Measurements from ENCODE around the gene MT1M.

Gene MT1M

DNA sequence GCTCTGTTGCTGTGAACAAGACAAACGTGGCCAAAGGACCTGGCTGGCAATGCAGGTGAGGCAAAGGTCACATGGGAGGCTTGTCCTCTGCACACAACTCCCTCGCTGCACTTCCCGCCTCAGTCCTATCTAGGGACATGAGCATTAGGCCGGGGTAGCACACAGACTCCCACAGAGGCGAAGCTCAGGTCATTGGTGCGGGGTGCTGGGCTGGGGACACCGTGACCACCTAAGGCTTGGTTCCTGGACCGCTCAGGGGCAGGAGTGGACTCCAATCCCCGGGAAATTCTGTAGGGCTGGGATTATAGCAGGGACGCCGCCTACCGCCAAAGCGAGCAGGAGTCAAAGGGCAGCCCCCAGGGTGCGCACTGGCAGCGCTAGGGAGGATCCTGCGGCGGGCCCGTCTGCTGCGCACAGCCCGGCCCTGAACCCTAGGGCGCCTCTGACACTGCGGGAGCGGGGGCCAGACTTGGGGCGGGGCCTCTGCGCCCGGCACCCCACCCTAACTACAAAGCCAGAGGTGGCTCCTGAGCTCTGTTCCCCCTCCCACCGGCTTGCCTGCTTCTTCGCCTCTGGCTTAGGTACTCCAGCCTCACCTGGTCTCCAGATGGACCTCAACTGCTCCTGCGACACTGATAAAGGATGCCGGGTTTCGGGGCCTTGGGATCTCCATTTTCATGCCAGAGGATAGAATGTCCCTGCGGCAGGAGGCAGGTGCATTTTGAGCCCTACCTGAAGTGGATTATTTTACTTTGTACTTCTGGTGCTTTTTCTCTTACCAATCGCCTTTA lies 15.4 kb downstream of the MT1M start:
- Histone ChIP-seq H3K4me3 (ENCODE audit: low read depth, low read length) (no peak overlapping the region), H3K9me3 (ENCODE audit: control insufficient read depth, insufficient read depth, low read depth, low read length) (no peaks in the 10 kb centered on the region), H3K27ac (ENCODE audit: extremely low read depth, low read depth, low read length) (no peak overlapping the region), H3K4me1 (ENCODE audit: control insufficient read depth, insufficient read depth, low read length) (no peaks in the 10 kb centered on the region), H3K36me3 (ENCODE audit: control insufficient read depth in 2 of 2, insufficient read depth in 1 of 2, low read length in 2 of 2) (no peaks in the 10 kb centered on the region)
- ChIA-PET POLR2A (no interaction called here), CTCF (interaction anchor here (0.7 kb wide), 1 partner anchor 71 kb away, joined by 4 read pairs; no protein-coding TSS in a partner anchor)
- TF ChIP-seq ZNF837 (tag by site-specific recombination; IDR thresholded peaks at IDR 0.05): no peak
- no peak for TF ChIP-seq ZNF174 (tag by site-specific recombination; IDR thresholded peaks at IDR 0.05)
- TF ChIP-seq ZNF341 (tag by site-specific recombination; IDR thresholded peaks at IDR 0.05; ENCODE audit: low read depth): no peak
- no peak for TF ChIP-seq YY1 (tag by site-specific recombination; IDR thresholded peaks at IDR 0.05)

- Histone ChIP-seq H3K4me1 (ENCODE audit: control insufficient read depth, insufficient read depth, low read length) (no peaks in the 10 kb centered on the region), H3K27ac (ENCODE audit: extremely low read depth, low read depth, low read length) (no peak overlapping the region), H3K4me3 (ENCODE audit: low read depth, low read length) (no peak overlapping the region), H3K9me3 (ENCODE audit: control insufficient read depth, insufficient read depth, low read depth, low read length) (no peaks in the 10 kb centered on the region), H3K36me3 (ENCODE audit: control insufficient read depth in 2 of 2, insufficient read depth in 1 of 2, low read length in 2 of 2) (no peaks in the 10 kb centered on the region)
- TF ChIP-seq ZNF416 (tag by site-specific recombination; IDR thresholded peaks at IDR 0.05) (no peak), ZNF501 (tag by site-specific recombination; IDR thresholded peaks at IDR 0.05) (no peak)
- ChIA-PET POLR2A (no interaction called here), CTCF (interaction anchor here (0.6 to 1.4 kb wide), 5 partner anchors 11 to 135 kb away, joined by 3 to 5 read pairs (median 4); partner anchors contain the start of gene MT1A)
Measured at GRCh38 chr16:56649271-56649670, 16.8 kb downstream of the MT1M start.

GRCh38 chr16:56649820-56650219 lies 17.4 kb downstream of the MT1M start:
- Histone ChIP-seq H3K4me1 (ENCODE audit: control insufficient read depth, insufficient read depth, low read length) (no peaks in the 10 kb centered on the region), H3K4me3 (ENCODE audit: low read depth, low read length) (no peak overlapping the region), H3K9me3 (ENCODE audit: control insufficient read depth, insufficient read depth, low read depth, low read length) (no peaks in the 10 kb centered on the region), H3K27ac (ENCODE audit: extremely low read depth, low read depth, low read length) (no peak overlapping the region), H3K36me3 (ENCODE audit: control insufficient read depth in 2 of 2, insufficient read depth in 1 of 2, low read length in 2 of 2) (no peaks in the 10 kb centered on the region)
- ChIA-PET POLR2A (no interaction called here), CTCF (interaction anchor here (0.6 to 1.4 kb wide), 6 partner anchors 12 to 1382 kb away, joined by 3 to 5 read pairs (median 4); partner anchors contain the start of gene MT1A)
- TF ChIP-seq SP7 (tag by site-specific recombination; IDR thresholded peaks at IDR 0.05) (peak; percentile 45), BCL6B (tag by site-specific recombination; IDR thresholded peaks at IDR 0.05) (peak; percentile 95)
- TF ChIP-seq, protein P1, sequence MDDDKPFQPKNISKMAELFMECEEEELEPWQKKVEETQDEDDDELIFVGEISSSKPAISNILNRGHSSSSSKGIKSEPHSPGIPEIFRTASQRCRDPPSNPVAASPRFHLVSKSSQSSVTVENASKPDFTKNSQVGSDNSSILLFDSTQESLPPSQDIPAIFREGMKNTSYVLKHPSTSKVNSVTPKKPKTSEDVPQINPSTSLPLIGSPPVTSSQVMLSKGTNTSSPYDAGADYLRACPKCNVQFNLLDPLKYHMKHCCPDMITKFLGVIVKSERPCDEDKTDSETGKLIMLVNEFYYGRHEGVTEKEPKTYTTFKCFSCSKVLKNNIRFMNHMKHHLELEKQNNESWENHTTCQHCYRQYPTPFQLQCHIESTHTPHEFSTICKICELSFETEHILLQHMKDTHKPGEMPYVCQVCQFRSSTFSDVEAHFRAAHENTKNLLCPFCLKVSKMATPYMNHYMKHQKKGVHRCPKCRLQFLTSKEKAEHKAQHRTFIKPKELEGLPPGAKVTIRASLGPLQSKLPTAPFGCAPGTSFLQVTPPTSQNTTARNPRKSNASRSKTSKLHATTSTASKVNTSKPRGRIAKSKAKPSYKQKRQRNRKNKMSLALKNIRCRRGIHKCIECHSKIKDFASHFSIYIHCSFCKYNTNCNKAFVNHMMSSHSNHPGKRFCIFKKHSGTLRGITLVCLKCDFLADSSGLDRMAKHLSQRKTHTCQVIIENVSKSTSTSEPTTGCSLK (tag by site-specific recombination; IDR thresholded peaks at IDR 0.05): no peak

DNA sequence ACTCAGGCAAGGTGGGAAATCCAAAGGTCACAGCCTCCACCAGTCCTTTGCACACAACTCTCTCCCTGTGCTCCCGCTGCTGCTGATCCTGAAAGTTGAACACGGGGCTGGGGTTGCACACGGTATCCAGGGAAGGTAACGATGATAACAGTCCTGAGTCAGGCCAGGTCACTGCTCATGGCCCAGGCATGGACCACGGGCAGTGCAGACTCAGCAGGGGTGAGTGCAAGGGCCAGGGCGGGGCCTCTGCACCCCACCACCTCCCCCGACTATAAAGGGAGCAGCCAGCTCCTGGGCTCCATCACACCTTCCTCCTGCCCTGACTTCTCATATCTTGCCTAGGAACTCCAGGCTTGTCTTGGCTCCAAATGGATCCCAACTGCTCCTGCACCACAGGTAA lies 19.1 kb downstream of the MT1M start, which contains the start of gene MT1B:
Gene MT1B (plus strand): TSS at position 301 of the 400 bp plus-strand sequence. CDS start 68 bp downstream, at position 369.
- Histone ChIP-seq H3K36me3 (ENCODE audit: control insufficient read depth in 2 of 2, insufficient read depth in 1 of 2, low read length in 2 of 2) (no peaks in the 10 kb centered on the region), H3K27ac (ENCODE audit: extremely low read depth, low read depth, low read length) (no peak within 1 kb of the TSS), H3K4me3 (ENCODE audit: low read depth, low read length) (no peak within 1 kb of the TSS), H3K4me1 (ENCODE audit: control insufficient read depth, insufficient read depth, low read length) (no peaks in the 10 kb centered on the region), H3K9me3 (ENCODE audit: control insufficient read depth, insufficient read depth, low read depth, low read length) (no peaks in the 10 kb centered on the region)
- CTCF ChIA-PET: interaction anchor here (0.6 kb wide), 1 partner anchor 278 kb away, joined by 4 read pairs; no protein-coding TSS in a partner anchor
- POLR2A ChIA-PET: no interaction called here
- TF ChIP-seq, protein P2, sequence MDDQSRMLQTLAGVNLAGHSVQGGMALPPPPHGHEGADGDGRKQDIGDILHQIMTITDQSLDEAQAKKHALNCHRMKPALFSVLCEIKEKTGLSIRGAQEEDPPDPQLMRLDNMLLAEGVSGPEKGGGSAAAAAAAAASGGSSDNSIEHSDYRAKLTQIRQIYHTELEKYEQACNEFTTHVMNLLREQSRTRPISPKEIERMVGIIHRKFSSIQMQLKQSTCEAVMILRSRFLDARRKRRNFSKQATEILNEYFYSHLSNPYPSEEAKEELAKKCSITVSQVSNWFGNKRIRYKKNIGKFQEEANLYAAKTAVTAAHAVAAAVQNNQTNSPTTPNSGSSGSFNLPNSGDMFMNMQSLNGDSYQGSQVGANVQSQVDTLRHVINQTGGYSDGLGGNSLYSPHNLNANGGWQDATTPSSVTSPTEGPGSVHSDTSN (CRISPR knock-in tag; IDR thresholded peaks at IDR 0.05): no peak
- no peak for TF ChIP-seq ZNF830 (tag by site-specific recombination; IDR thresholded peaks at IDR 0.05; ENCODE audit: low read depth)
- no peak for TF ChIP-seq ZNF558 (tag by site-specific recombination; IDR thresholded peaks at IDR 0.05)
- no peak for TF ChIP-seq REST (tag by site-specific recombination; IDR thresholded peaks at IDR 0.05)
- no peak for TF ChIP-seq ZBTB17 (tag by site-specific recombination; IDR thresholded peaks at IDR 0.05)
- TF ChIP-seq ZNF660 (tag by site-specific recombination; IDR thresholded peaks at IDR 0.05): no peak
- TF ChIP-seq ZNF24 (tag by site-specific recombination; IDR thresholded peaks at IDR 0.05): no peak
- no peak for TF ChIP-seq ZNF837 (tag by site-specific recombination; IDR thresholded peaks at IDR 0.05)
- TF ChIP-seq ZFP41 (tag by site-specific recombination; IDR thresholded peaks at IDR 0.05; ENCODE audit: borderline replicate concordance): no peak
- no peak for TF ChIP-seq GLI2 (tag by site-specific recombination; IDR thresholded peaks at IDR 0.05; ENCODE audit: borderline replicate concordance, low read depth)
- no peak for TF ChIP-seq ZNF76 (tag by site-specific recombination; IDR thresholded peaks at IDR 0.05; ENCODE audit: borderline replicate concordance, low read depth)
